HG03354 (cell line): Measurements from ENCODE around the gene TCF7L2.

ENCODE experiments used
- ATAC-seq: cut with Tn5 transposase; IDR thresholded peaks from one replicate; pipeline ENCODE4 v1.9.1; 2021; ENCODE audit warnings: mild to moderate bottlenecking; ENCODE audit not compliant: unreplicated experiment, poor library complexity, severe bottlenecking

The TCF7L2 gene

DNA sequence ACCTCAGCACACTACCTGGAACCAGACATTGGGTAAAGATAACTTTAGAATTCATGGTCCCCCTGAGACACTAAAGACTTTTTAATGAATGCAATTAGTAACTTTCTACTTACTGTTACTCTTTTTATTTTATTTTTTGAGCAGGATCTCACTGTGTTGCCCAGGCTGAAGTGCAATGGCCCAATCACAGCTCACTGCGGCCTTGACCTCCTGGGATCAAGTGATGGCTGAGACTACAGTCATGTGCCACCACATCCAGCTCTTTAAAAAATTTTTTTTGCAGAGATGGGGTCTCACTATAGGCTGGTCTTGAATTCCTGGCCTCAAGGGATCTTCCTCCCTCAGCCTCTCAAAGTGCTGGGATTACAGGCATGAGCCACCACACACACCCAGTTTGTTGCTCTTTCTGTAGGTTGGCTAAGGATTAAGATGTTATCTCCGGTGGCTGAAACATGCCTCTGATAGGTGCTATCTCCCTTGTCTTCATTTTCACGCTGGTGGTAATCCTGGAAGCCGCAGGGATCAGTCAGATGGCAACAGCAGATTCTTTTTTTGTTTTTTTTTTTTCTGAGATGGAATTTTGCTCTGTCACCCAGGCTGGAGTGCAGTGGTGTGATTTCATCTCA lies 128.3 kb downstream of the TCF7L2 start:
- no peak for ATAC-seq

GRCh38 chr10:113080061-113080924 lies 130.2 kb downstream of the TCF7L2 start:
- ATAC-seq, result no peak

GRCh38 chr10:113080925-113081229 lies 130.8 kb downstream of the TCF7L2 start:
- ATAC-seq, result no peak

DNA sequence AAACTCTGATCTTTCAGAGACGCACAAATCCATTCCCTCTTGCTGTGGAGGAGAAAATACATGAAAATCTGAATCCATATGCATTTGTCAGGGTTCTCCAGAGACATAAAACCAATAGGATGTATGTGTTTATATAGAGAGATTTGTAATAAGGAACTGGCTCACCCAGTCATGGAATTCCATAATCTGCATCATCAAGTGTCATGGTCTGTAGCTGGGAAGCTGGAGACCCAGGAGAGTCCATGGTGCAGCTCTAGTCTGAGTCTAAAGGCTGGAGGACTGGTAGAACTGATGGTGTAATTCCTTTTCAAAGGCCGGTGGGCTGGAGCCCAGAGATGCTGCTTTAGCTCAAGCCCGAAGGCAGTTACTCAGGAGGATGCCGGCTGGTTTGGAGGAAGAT lies 134.0 kb downstream of the TCF7L2 start:
- no peak for ATAC-seq

- ATAC-seq, result no peak
Observed at GRCh38 chr10:113085776-113086175, 135.7 kb downstream of the TCF7L2 start.

DNA sequence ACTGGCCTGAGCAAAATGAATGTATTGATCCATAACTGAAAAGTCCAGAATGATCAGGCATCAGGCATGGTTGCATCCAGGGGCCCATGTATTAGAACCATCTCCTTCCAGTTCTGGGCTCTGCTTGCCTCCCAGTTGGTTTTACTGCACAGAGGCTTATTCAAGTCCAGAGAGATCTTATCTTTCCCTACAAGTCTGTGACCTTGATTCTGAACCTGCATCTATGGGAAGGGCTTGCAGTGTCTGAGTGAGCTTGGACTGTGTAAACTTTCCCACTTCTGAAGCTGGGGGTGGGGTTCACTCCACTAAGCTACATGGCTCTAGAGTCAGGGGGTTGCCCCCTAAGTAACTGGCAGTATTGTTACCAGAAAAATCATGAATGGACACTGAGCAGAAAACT lies 136.2 kb downstream of the TCF7L2 start:
- ATAC-seq, result no peak

GRCh38 chr10:113087165-113088029 lies 137.3 kb downstream of the TCF7L2 start:
- ATAC-seq, result no peak

- ATAC-seq, result no peak
Observed at GRCh38 chr10:113088194-113088593, 138.1 kb downstream of the TCF7L2 start.

DNA sequence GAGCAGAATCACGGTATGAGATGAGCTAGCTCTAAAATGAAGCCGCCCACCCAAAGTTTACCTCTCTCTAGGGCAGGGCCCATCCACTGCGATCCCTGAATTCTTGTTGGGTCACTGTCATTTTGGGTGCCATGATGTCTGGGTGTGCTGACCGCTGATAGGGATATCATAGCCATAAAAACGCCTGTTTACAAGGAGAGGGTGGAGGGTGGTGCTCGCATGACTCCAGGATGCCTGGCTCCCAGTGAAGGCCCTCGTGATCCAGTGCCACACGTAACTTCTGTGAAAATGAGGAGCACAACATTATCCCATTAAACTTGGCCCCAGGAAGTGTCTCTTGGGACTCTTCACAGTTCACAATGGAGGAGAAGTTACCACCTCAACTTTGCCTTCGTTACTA lies 139.5 kb downstream of the TCF7L2 start:
- no peak for ATAC-seq

- ATAC-seq, result no peak
Observed at GRCh38 chr10:113091920-113092319, 141.9 kb downstream of the TCF7L2 start.

DNA sequence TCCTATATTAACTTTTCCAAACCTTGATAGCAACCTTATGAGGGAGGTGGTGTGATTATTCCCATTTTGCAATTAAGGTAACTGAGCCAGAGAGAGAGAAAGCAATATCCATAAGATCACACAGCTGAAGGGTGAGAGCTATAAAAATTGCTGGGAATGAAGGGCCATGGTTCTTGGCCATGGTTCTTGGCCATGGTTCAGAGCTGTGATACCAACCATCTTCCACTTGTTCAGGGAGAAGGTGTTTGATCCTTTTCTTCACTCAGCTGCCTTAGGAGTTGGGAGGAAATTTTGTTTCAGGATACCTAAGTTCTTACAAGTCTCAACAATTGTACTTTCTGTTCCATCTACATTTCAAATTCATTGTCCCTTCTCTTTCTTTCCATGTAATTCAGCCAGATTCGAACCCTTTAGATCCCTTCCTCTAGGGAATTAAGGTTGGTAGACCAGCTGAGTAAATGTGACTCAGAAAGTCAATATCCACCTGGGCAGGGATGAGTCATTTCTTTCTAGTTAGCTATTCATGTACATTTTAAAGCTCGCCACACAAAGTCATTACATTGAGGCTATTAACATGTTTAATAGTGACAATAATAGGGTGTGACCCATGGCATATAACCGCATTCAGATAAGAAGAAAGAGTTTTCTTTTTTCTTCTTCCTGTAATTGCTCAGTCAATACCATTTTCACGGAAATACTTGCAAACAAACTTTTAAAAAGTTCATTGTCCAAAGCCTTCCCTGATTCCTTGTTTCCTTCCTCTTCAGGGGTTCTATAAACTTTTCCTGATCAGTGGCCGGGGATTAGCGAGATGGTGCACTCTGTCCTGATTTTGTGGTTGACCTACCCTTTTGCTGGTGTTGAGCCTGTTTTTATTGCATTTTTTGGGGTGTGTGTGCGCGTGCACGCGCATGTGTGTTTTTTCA lies 143.4 kb downstream of the TCF7L2 start:
- ATAC-seq, result peak; percentile 76

GRCh38 chr10:113094114-113094486 lies 144.1 kb downstream of the TCF7L2 start:
- ATAC-seq, result peak; percentile 81

GRCh38 chr10:113095419-113096127 lies 145.5 kb downstream of the TCF7L2 start:
- ATAC-seq, result no peak

DNA sequence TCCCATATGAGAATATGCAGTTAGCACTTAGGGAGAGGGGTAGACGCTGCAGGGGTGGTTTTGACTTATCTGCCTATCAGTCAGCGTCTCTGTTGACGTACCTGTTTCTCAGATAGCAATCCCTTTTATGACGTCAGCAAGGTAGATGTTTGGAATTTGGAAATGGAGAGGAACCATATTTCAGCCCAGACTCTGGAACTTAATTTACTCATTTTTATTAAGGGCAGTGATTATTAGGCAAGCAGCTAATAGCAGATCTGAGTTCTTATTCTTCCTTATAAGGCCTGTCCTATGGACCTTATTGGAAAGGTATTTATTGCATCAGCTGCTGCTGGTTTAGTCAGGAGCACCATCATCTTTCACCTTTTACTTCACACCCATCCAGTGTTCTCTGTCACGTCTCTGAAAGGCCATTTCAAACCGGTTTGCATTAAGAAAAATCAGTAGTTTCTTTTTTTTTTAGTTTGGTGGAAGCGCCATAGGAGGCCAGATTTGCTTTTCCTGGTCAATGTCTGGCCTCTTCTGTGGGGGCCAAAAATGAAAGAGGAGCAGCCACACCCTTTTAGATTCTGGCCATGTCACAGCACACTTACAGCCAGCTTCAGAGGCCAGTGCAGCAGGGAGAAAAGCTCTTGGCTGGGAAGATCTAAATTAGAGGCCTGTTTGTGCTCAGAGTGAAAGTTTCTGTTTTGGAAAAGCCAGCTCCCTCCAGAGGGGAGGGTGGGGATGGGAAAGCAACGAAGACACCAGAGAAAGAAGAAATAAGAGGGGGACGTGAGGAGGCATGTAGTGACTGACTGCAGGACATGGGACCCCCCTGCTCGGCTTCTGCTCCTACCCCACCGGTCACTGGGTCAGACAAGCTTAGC lies 146.3 kb downstream of the TCF7L2 start:
- no peak for ATAC-seq

- ATAC-seq, result no peak
Observed at GRCh38 chr10:113097036-113097435, 147.0 kb downstream of the TCF7L2 start.

- no peak for ATAC-seq
Observed at GRCh38 chr10:113099431-113100183, 149.6 kb downstream of the TCF7L2 start.

DNA sequence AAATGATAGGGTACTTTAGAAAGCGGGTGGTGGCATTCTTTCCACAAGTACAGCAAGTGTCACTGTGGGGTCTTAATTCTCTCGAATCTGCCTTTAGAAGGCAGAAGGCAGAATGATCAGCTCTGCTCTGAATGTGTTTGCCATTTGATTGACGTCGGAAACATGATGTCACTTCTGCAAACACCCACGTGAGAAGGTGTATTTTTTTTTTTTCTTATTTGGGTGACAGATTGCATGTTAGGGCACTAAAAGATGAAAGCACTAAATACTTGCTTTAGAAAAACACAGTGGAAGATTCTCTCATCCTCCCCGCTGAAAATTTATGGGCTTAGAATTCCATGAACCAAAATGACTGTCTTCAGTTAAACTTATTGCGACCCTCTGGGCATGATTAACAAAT lies 150.2 kb downstream of the TCF7L2 start:
- ATAC-seq, result no peak
